Measurements from ENCODE around the gene ARTN. TPM values are rescaled to one million over a fixed set of nuclear protein-coding genes. Genes with fewer than 3 reads are reported as not detected.

ARTN gene
- total RNA-seq, 1 experiment from 2014 or later = not detected

Other genes starting within 250 kb of the ARTN start
- gene ST3GAL3, start 226.3 kb upstream of the ARTN start, total RNA-seq (2014; rRNA removed; shearing (Covaris generic); ENCODE audit: low replicate concordance) = 18.0 and 28.2 TPM in 2 replicates
- gene IPO13, start 13.1 kb downstream of the ARTN start, total RNA-seq (2014; rRNA removed; shearing (Covaris generic); ENCODE audit: low replicate concordance) = 16.9 and 21.3 TPM in 2 replicates
- gene DPH2, start 36.2 kb downstream of the ARTN start, total RNA-seq (2014; rRNA removed; shearing (Covaris generic); ENCODE audit: low replicate concordance) = 29.0 and 54.5 TPM in 2 replicates
- gene ATP6V0B, start 41.2 kb downstream of the ARTN start, total RNA-seq (2014; rRNA removed; shearing (Covaris generic); ENCODE audit: low replicate concordance) = 144 and 201 TPM in 2 replicates
- gene B4GALT2, start 45.4 kb downstream of the ARTN start, total RNA-seq (2014; rRNA removed; shearing (Covaris generic); ENCODE audit: low replicate concordance) = 75.2 and 88.9 TPM in 2 replicates
- 24.9 and 31.2 TPM in 2 replicates for gene CCDC24, start 57.8 kb downstream of the ARTN start, total RNA-seq (2014; rRNA removed; shearing (Covaris generic); ENCODE audit: low replicate concordance)
- 0.20 TPM in 1 of 2 replicates, not detected in the other for gene SLC6A9, start 97.7 kb downstream of the ARTN start, total RNA-seq (2014; rRNA removed; shearing (Covaris generic); ENCODE audit: low replicate concordance)
- not detected in 2 replicates for gene KLF17, start 185.0 kb downstream of the ARTN start, total RNA-seq (2014; rRNA removed; shearing (Covaris generic); ENCODE audit: low replicate concordance)
- not detected in 2 replicates for gene KLF18, start 207.8 kb downstream of the ARTN start, total RNA-seq (2014; rRNA removed; shearing (Covaris generic); ENCODE audit: low replicate concordance)

Data from Caki2 (cell line).